MM.1S (cell line): ENCODE measurements around the gene CMC4.

Source experiments
- EZH2 ChIP-seq: fragments of 300-600 bp; sonication (generic); optimal IDR thresholded peaks from 2 replicates; pipeline ENCODE3; 2017; ENCODE audit warnings: low read depth, mild to moderate bottlenecking, antibody characterized with exemption, low read length, mixed read lengths
- TF ChIP-seq, protein P1 (sequence below): fragments of 300-600 bp; sonication (generic); IDR thresholded peaks from 2 replicates; pipeline ENCODE4 v1.5.1; 2016; ENCODE audit warnings: antibody characterized with exemption, low read length, mixed read lengths

DNA sequence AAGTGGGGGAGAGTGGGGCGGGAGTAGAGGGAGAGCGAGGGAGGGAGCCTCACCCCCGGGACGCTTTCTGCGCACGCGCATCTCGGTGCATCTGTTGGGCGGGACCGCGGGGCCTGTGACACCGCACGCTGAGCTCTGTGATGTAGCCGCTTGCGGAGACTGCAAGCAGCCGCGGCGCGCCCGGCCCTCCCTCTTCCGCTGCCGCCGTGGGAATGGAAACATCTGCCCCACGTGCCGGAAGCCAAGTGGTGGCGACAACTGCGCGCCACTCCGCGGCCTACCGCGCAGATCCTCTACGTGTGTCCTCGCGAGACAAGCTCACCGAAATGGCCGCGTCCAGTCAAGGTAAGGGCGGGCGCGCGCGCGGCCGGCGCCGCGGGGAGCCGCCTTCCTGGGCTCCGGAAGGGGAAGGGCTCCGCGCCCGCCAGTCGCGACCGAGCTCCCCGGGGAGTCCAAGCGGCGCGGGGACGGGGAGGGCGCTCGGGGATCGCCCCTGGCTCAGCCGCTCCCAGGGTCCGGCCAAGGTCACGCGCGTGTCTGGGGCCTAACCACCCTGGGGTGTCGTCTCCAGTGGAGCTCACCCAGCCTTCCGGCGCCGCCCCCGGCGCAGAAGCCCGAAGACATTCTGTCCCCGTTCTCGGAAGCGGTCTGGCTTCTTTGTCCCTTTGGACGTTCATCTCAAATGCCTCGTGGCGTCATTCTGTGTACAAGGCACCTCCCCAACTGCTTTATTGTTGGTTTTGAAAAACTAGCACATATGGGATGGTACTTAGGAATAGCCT is 44.0 kb downstream of the CMC4 start, which contains the start of gene FUNDC2:
- TF ChIP-seq, protein P1, sequence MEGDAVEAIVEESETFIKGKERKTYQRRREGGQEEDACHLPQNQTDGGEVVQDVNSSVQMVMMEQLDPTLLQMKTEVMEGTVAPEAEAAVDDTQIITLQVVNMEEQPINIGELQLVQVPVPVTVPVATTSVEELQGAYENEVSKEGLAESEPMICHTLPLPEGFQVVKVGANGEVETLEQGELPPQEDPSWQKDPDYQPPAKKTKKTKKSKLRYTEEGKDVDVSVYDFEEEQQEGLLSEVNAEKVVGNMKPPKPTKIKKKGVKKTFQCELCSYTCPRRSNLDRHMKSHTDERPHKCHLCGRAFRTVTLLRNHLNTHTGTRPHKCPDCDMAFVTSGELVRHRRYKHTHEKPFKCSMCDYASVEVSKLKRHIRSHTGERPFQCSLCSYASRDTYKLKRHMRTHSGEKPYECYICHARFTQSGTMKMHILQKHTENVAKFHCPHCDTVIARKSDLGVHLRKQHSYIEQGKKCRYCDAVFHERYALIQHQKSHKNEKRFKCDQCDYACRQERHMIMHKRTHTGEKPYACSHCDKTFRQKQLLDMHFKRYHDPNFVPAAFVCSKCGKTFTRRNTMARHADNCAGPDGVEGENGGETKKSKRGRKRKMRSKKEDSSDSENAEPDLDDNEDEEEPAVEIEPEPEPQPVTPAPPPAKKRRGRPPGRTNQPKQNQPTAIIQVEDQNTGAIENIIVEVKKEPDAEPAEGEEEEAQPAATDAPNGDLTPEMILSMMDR = no peak
- no peak for TF ChIP-seq EZH2
